ENCODE data around the gene AFF1.
A peak's percentile ranks its signal among the peaks of the same experiment; 100 is the strongest.
"Not testable (repeated sequence)": the region's sequence is repeated elsewhere in the genome, so short reads cannot be mapped to it uniquely, and the experiment has no call there.

Gene AFF1

GRCh38 chr4:86974551-86974994 lies 39.8 kb downstream of the AFF1 start:
- Mint-ChIP-seq H3K36me3 (ENCODE audit: low read depth) (no peaks in the 10 kb centered on the region), H3K27ac (no peak overlapping the region), H3K27me3 (ENCODE audit: low read depth) (no peaks in the 10 kb centered on the region), H3K9me3 (no peaks in the 10 kb centered on the region), H3K4me1 (ENCODE audit: low read depth) (peaks cover 23% of the 10 kb centered on the region), H3K4me3 (no peak overlapping the region)

GRCh38 chr4:86975927-86976326 lies 41.1 kb downstream of the AFF1 start:
- H3K36me3 Mint-ChIP-seq (ENCODE audit: low read depth): no peaks in the 10 kb centered on the region
- peaks cover 23% of the 10 kb centered on the region for H3K4me1 Mint-ChIP-seq (ENCODE audit: low read depth)
- H3K27ac Mint-ChIP-seq: no peak overlapping the region
- no peaks in the 10 kb centered on the region for H3K9me3 Mint-ChIP-seq
- H3K27me3 Mint-ChIP-seq (ENCODE audit: low read depth): no peaks in the 10 kb centered on the region
- H3K4me3 Mint-ChIP-seq: no peak overlapping the region

- no peaks in the 10 kb centered on the region for H3K27me3 Mint-ChIP-seq (ENCODE audit: low read depth)
- H3K4me3 Mint-ChIP-seq: no peak overlapping the region
- no peaks in the 10 kb centered on the region for H3K9me3 Mint-ChIP-seq
- no peak overlapping the region for H3K27ac Mint-ChIP-seq
- peaks cover 4% of the 10 kb centered on the region for H3K36me3 Mint-ChIP-seq (ENCODE audit: low read depth)
- peaks cover 27% of the 10 kb centered on the region for H3K4me1 Mint-ChIP-seq (ENCODE audit: low read depth)
These were observed 42.1 kb downstream of the AFF1 start for GRCh38 chr4:86976801-86977485.

- no peak overlapping the region for H3K27ac Mint-ChIP-seq
- H3K4me1 Mint-ChIP-seq (ENCODE audit: low read depth): peaks cover 29% of the 10 kb centered on the region
- peaks cover 7% of the 10 kb centered on the region for H3K36me3 Mint-ChIP-seq (ENCODE audit: low read depth)
- H3K27me3 Mint-ChIP-seq (ENCODE audit: low read depth): no peaks in the 10 kb centered on the region
- no peak overlapping the region for H3K4me3 Mint-ChIP-seq
- H3K9me3 Mint-ChIP-seq: no peaks in the 10 kb centered on the region
These were observed 42.9 kb downstream of the AFF1 start for GRCh38 chr4:86977621-86978184.

- no peak overlapping the region for H3K27ac Mint-ChIP-seq
These were observed 43.9 kb downstream of the AFF1 start for GRCh38 chr4:86978709-86979108.

GRCh38 chr4:86980230-86980629 lies 45.4 kb downstream of the AFF1 start:
- no peak overlapping the region for H3K4me3 Mint-ChIP-seq
- peaks cover 7% of the 10 kb centered on the region for H3K36me3 Mint-ChIP-seq (ENCODE audit: low read depth)
- no peaks in the 10 kb centered on the region for H3K27me3 Mint-ChIP-seq (ENCODE audit: low read depth)
- no peaks in the 10 kb centered on the region for H3K9me3 Mint-ChIP-seq
- H3K4me1 Mint-ChIP-seq (ENCODE audit: low read depth): peaks cover 23% of the 10 kb centered on the region
- no peak overlapping the region for H3K27ac Mint-ChIP-seq

More at GRCh38 chr4:86978709-86979108, 43.9 kb downstream of the AFF1 start:
- Mint-ChIP-seq H3K36me3 (ENCODE audit: low read depth) (peaks cover 7% of the 10 kb centered on the region), H3K9me3 (no peaks in the 10 kb centered on the region), H3K4me1 (ENCODE audit: low read depth) (peaks cover 27% of the 10 kb centered on the region), H3K27me3 (ENCODE audit: low read depth) (no peaks in the 10 kb centered on the region), H3K4me3 (no peak overlapping the region)

GRCh38 chr4:86981789-86982188 lies 47.0 kb downstream of the AFF1 start:
- no peaks in the 10 kb centered on the region for H3K9me3 Mint-ChIP-seq
- peak overlapping the region; percentile 9 for H3K27ac Mint-ChIP-seq
- H3K27me3 Mint-ChIP-seq (ENCODE audit: low read depth): no peaks in the 10 kb centered on the region
- H3K36me3 Mint-ChIP-seq (ENCODE audit: low read depth): peaks cover 7% of the 10 kb centered on the region
- peak overlapping the region; percentile 9 for H3K4me3 Mint-ChIP-seq
- peaks cover 15% of the 10 kb centered on the region for H3K4me1 Mint-ChIP-seq (ENCODE audit: low read depth)

GRCh38 chr4:86985852-86986251 lies 51.0 kb downstream of the AFF1 start:
- H3K27me3 Mint-ChIP-seq (ENCODE audit: low read depth); H3K4me1 Mint-ChIP-seq (ENCODE audit: low read depth); H3K27ac Mint-ChIP-seq; H3K9me3 Mint-ChIP-seq; H3K4me3 Mint-ChIP-seq: not testable (repeated sequence)
- peaks cover 11% of the 10 kb centered on the region for H3K36me3 Mint-ChIP-seq (ENCODE audit: low read depth)

GRCh38 chr4:86989658-86990057 lies 54.8 kb downstream of the AFF1 start:
- H3K27me3 Mint-ChIP-seq (ENCODE audit: low read depth); H3K4me3 Mint-ChIP-seq; H3K4me1 Mint-ChIP-seq (ENCODE audit: low read depth); H3K9me3 Mint-ChIP-seq; H3K27ac Mint-ChIP-seq; H3K36me3 Mint-ChIP-seq (ENCODE audit: low read depth): not testable (repeated sequence)

GRCh38 chr4:86990510-86990909 lies 55.7 kb downstream of the AFF1 start:
- Mint-ChIP-seq H3K9me3 (no peaks in the 10 kb centered on the region), H3K27me3 (ENCODE audit: low read depth) (no peaks in the 10 kb centered on the region), H3K27ac (no peak overlapping the region), H3K36me3 (ENCODE audit: low read depth) (peaks cover 5% of the 10 kb centered on the region), H3K4me1 (ENCODE audit: low read depth) (peaks cover 2% of the 10 kb centered on the region), H3K4me3 (no peak overlapping the region)

- Mint-ChIP-seq H3K4me1 (ENCODE audit: low read depth) (peaks cover 2% of the 10 kb centered on the region), H3K9me3 (no peaks in the 10 kb centered on the region), H3K4me3 (no peak overlapping the region), H3K27me3 (ENCODE audit: low read depth) (no peaks in the 10 kb centered on the region), H3K27ac (no peak overlapping the region), H3K36me3 (ENCODE audit: low read depth) (peaks cover 5% of the 10 kb centered on the region)
These were observed 57.2 kb downstream of the AFF1 start for GRCh38 chr4:86991994-86992393.

- Mint-ChIP-seq H3K9me3 (no peaks in the 10 kb centered on the region), H3K27ac (no peak overlapping the region), H3K4me3 (no peak overlapping the region), H3K27me3 (ENCODE audit: low read depth) (no peaks in the 10 kb centered on the region), H3K36me3 (ENCODE audit: low read depth) (no peaks in the 10 kb centered on the region), H3K4me1 (ENCODE audit: low read depth) (peaks cover 2% of the 10 kb centered on the region)
These were observed 59.3 kb downstream of the AFF1 start for GRCh38 chr4:86993909-86994681.

GRCh38 chr4:86994686-86995085 lies 59.9 kb downstream of the AFF1 start:
- Mint-ChIP-seq H3K27ac (no peak overlapping the region), H3K27me3 (ENCODE audit: low read depth) (no peaks in the 10 kb centered on the region), H3K4me3 (no peak overlapping the region), H3K9me3 (no peaks in the 10 kb centered on the region), H3K4me1 (ENCODE audit: low read depth) (peaks cover 6% of the 10 kb centered on the region), H3K36me3 (ENCODE audit: low read depth) (no peaks in the 10 kb centered on the region)

- not testable (repeated sequence) for H3K4me1 Mint-ChIP-seq (ENCODE audit: low read depth); H3K36me3 Mint-ChIP-seq (ENCODE audit: low read depth); H3K9me3 Mint-ChIP-seq; H3K27me3 Mint-ChIP-seq (ENCODE audit: low read depth); H3K4me3 Mint-ChIP-seq; H3K27ac Mint-ChIP-seq
These were observed 61.7 kb downstream of the AFF1 start for GRCh38 chr4:86996510-86996909.

GRCh38 chr4:86999136-86999643 lies 64.4 kb downstream of the AFF1 start:
- peaks cover 13% of the 10 kb centered on the region for H3K4me1 Mint-ChIP-seq (ENCODE audit: low read depth)
- no peaks in the 10 kb centered on the region for H3K27me3 Mint-ChIP-seq (ENCODE audit: low read depth)
- no peak overlapping the region for H3K4me3 Mint-ChIP-seq
- H3K36me3 Mint-ChIP-seq (ENCODE audit: low read depth): peaks cover 2% of the 10 kb centered on the region
- no peak overlapping the region for H3K27ac Mint-ChIP-seq
- no peaks in the 10 kb centered on the region for H3K9me3 Mint-ChIP-seq

All from T-helper 1 cell treated with Interleukin-12 subunit alpha and Interleukin-12 subunit beta and Interleukin-4 antibody, amounts not matched to agents 30 μg/mL and 1 μg/mL, for 36 hours (primary cell).